Measurements from ENCODE around the gene DNAH7.

- TF ChIP-seq CTCF (IDR thresholded peaks at IDR 0.05) (no peak), POLR2AphosphoS5 (IDR thresholded peaks at IDR 0.05) (no peak), POLR2A (IDR thresholded peaks at IDR 0.05) (no peak), EP300 (IDR thresholded peaks at IDR 0.05) (no peak)
Measured at GRCh38 chr2:195737511-195738325, 330.9 kb downstream of the DNAH7 start.
